Gastroesophageal sphincter (tissue), 3 donors: ENCODE measurements around the gene PEAK1.

Experiments used
- CTCF ChIP-seq, 4 experiments: fragments of 200-600 bp in 2 of 4; fragments of 450-650 bp in 2 of 4; sonication (generic) in 1 of 4; IDR thresholded peaks; one replicate each; pipeline ENCODE4 v1.5.1; 2017 to 2019; ENCODE audit warnings: antibody characterized with exemption in 4 of 4, mild to moderate bottlenecking in 2 of 4, moderate library complexity in 2 of 4
- POLR2A ChIP-seq, 2 donors: fragments of 450-650 bp; IDR thresholded peaks; one replicate each; pipeline ENCODE4 v1.6.1; 2017; ENCODE audit warnings: antibody characterized with exemption in 2 of 2, mild to moderate bottlenecking in 2 of 2, moderate library complexity in 1 of 2
- POLR2AphosphoS5 ChIP-seq: sonication (generic); formaldehyde crosslinking; IDR thresholded peaks from one replicate; pipeline ENCODE4 v1.6.1; 2017; ENCODE audit warnings: antibody characterized with exemption

GRCh38 chr15:77349666-77350065 lies 70.2 kb downstream of the PEAK1 start:
- TF ChIP-seq POLR2A (IDR thresholded peaks at IDR 0.05), result no peak
- TF ChIP-seq CTCF (IDR thresholded peaks at IDR 0.05), result no peak
- no peak for TF ChIP-seq POLR2AphosphoS5
